ENCODE results near the gene PRELID1. TPM values are rescaled to one million over a fixed set of nuclear protein-coding genes. Genes with fewer than 3 reads are reported as not detected.

The PRELID1 gene
- total RNA-seq, 2 experiments from 2014 or later = 33.1 to 35.0 TPM

- no peak for TF ChIP-seq CTCF (IDR thresholded peaks at IDR 0.05)
- H3K27me3 ChIP-seq (ENCODE audit: control insufficient read depth in 1 of 2, insufficient read depth in 2 of 2, low read length in 2 of 2) = no peaks in the 10 kb centered on the region
- Mint-ChIP-seq H3K4me1 (ENCODE audit: low read depth) (peaks cover 18% of the 10 kb centered on the region), H3K4me3 (no peak overlapping the region), H3K27ac (no peak overlapping the region), H3K27me3 (no peaks in the 10 kb centered on the region), H3K36me3 (ENCODE audit: low read depth) (peaks cover 89% of the 10 kb centered on the region), H3K9me3 (no peaks in the 10 kb centered on the region)
- intact Hi-C loops (cut with DNase I, micrococcal nuclease) = no loop called here
- peaks cover 79% of the 10 kb centered on the region for H3K36me3 ChIP-seq (ENCODE audit: insufficient read depth, low read length)
- no peak for ATAC-seq (ENCODE audit: poor library complexity)
- H3K27ac ChIP-seq (ENCODE audit: low read depth in 1 of 2, low read length in 2 of 2) = no peak overlapping the region
- no peak for DNase-seq
- CTCF ChIA-PET = no interaction called here
- no peaks in the 10 kb centered on the region for H3K9me3 ChIP-seq (ENCODE audit: control insufficient read depth in 1 of 2, insufficient read depth in 1 of 2, low read length in 2 of 2)
- no peak overlapping the region for H3K4me3 ChIP-seq (ENCODE audit: low read length)
- POLR2A ChIA-PET = no interaction called here
- peaks cover 13% of the 10 kb centered on the region for H3K4me1 ChIP-seq (ENCODE audit: insufficient read depth, low read length)
Measured at GRCh38 chr5:177291735-177292134, 11.9 kb upstream of the PRELID1 start.

DNA sequence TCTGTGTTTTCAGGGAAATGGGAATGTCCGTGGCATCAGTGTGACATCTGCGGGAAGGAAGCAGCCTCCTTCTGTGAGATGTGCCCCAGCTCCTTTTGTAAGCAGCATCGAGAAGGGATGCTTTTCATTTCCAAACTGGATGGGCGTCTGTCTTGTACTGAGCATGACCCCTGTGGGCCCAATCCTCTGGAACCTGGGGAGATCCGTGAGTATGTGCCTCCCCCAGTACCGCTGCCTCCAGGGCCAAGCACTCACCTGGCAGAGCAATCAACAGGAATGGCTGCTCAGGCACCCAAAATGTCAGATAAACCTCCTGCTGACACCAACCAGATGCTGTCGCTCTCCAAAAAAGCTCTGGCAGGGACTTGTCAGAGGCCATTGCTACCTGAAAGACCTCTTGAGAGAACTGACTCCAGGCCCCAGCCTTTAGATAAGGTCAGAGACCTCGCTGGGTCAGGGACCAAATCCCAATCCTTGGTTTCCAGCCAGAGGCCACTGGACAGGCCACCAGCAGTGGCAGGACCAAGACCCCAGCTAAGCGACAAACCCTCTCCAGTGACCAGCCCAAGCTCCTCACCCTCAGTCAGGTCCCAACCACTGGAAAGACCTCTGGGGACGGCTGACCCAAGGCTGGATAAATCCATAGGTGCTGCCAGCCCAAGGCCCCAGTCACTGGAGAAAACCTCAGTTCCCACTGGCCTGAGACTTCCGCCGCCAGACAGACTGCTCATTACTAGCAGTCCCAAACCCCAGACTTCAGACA lies 9.6 kb upstream of the PRELID1 start:
- Mint-ChIP-seq H3K27me3 (no peaks in the 10 kb centered on the region), H3K4me1 (ENCODE audit: low read depth) (peaks cover 29% of the 10 kb centered on the region), H3K4me3 (no peak overlapping the region), H3K36me3 (ENCODE audit: low read depth) (peaks cover 73% of the 10 kb centered on the region), H3K9me3 (no peaks in the 10 kb centered on the region), H3K27ac (no peak overlapping the region)
- H3K9me3 ChIP-seq (ENCODE audit: control insufficient read depth in 1 of 2, insufficient read depth in 1 of 2, low read length in 2 of 2) = no peaks in the 10 kb centered on the region
- intact Hi-C loops (cut with DNase I, micrococcal nuclease) = no loop called here
- H3K27me3 ChIP-seq (ENCODE audit: control insufficient read depth in 1 of 2, insufficient read depth in 2 of 2, low read length in 2 of 2) = no peaks in the 10 kb centered on the region
- H3K4me3 ChIP-seq (ENCODE audit: low read length) = no peak overlapping the region
- H3K27ac ChIP-seq (ENCODE audit: low read depth in 1 of 2, low read length in 2 of 2) = no peak overlapping the region
- ATAC-seq (ENCODE audit: poor library complexity) (no peak), DNase-seq (no peak)
- peaks cover 62% of the 10 kb centered on the region for H3K36me3 ChIP-seq (ENCODE audit: insufficient read depth, low read length)
- TF ChIP-seq CTCF (IDR thresholded peaks at IDR 0.05) = no peak
- POLR2A ChIA-PET = no interaction called here
- peaks cover 16% of the 10 kb centered on the region for H3K4me1 ChIP-seq (ENCODE audit: insufficient read depth, low read length)
- CTCF ChIA-PET = no interaction called here

DNA sequence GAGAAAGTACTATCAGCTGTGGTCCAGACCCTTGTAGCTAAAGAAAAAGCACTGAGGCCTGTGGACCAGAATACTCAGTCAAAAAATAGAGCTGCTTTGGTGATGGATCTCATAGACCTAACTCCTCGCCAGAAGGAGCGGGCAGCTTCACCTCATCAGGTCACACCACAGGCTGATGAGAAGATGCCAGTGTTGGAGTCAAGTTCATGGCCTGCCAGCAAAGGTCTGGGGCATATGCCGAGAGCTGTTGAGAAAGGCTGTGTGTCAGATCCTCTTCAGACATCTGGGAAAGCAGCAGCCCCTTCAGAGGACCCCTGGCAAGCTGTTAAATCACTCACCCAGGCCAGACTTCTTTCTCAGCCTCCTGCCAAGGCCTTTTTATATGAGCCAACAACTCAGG lies 9.0 kb upstream of the PRELID1 start:
- Mint-ChIP-seq H3K36me3 (ENCODE audit: low read depth) (peaks cover 66% of the 10 kb centered on the region), H3K27ac (no peak overlapping the region), H3K4me3 (no peak overlapping the region), H3K27me3 (no peaks in the 10 kb centered on the region), H3K4me1 (ENCODE audit: low read depth) (peaks cover 35% of the 10 kb centered on the region), H3K9me3 (no peaks in the 10 kb centered on the region)
- H3K27me3 ChIP-seq (ENCODE audit: control insufficient read depth in 1 of 2, insufficient read depth in 2 of 2, low read length in 2 of 2) = no peaks in the 10 kb centered on the region
- H3K4me1 ChIP-seq (ENCODE audit: insufficient read depth, low read length) = peaks cover 22% of the 10 kb centered on the region
- peaks cover 56% of the 10 kb centered on the region for H3K36me3 ChIP-seq (ENCODE audit: insufficient read depth, low read length)
- H3K4me3 ChIP-seq (ENCODE audit: low read length) = no peak overlapping the region
- no peak for DNase-seq
- H3K27ac ChIP-seq (ENCODE audit: low read depth in 1 of 2, low read length in 2 of 2) = no peak overlapping the region
- ATAC-seq (ENCODE audit: poor library complexity) = no peak
- H3K9me3 ChIP-seq (ENCODE audit: control insufficient read depth in 1 of 2, insufficient read depth in 1 of 2, low read length in 2 of 2) = no peaks in the 10 kb centered on the region
- ChIA-PET POLR2A (no interaction called here), CTCF (interaction anchor here (0.7 kb wide), 1 partner anchor 37 kb away, joined by 4 read pairs; no protein-coding TSS in a partner anchor)
- intact Hi-C loops (cut with DNase I, micrococcal nuclease) = no loop called here
- TF ChIP-seq CTCF (IDR thresholded peaks at IDR 0.05) = no peak
